Activated CD8-positive, alpha-beta memory T cell treated with anti-CD3 and anti-CD28 coated beads, Interleukin-2, amount 50 U/mL, for 48 hours (primary cell): Measurements from ENCODE around the gene RALGAPB.
"Not testable (repeated sequence)": the region's sequence is repeated elsewhere in the genome, so short reads cannot be mapped to it uniquely, and the experiment has no call there.

Source experiments
- DNase-seq: peaks from one replicate; pipeline ENCODE4 v3.0.0-alpha.2; 2020

RALGAPB gene

GRCh38 chr20:38589967-38590675, 117.5 kb downstream of the RALGAPB start:
- no peak for DNase-seq

GRCh38 chr20:38590676-38591473, 118.2 kb downstream of the RALGAPB start:
- DNase-seq, result no peak

GRCh38 chr20:38591474-38592410, 119.1 kb downstream of the RALGAPB start:
- no peak for DNase-seq

- DNase-seq, result not testable (repeated sequence)
Observed at GRCh38 chr20:38592411-38592790, 119.8 kb downstream of the RALGAPB start.

- DNase-seq, result peak; percentile 26
Observed at GRCh38 chr20:38594281-38594680, 121.6 kb downstream of the RALGAPB start.

GRCh38 chr20:38595886-38596285, 123.2 kb downstream of the RALGAPB start:
- DNase-seq, result peak; percentile 42

- DNase-seq, result no peak
Observed at GRCh38 chr20:38599410-38599882, 126.8 kb downstream of the RALGAPB start.

DNA sequence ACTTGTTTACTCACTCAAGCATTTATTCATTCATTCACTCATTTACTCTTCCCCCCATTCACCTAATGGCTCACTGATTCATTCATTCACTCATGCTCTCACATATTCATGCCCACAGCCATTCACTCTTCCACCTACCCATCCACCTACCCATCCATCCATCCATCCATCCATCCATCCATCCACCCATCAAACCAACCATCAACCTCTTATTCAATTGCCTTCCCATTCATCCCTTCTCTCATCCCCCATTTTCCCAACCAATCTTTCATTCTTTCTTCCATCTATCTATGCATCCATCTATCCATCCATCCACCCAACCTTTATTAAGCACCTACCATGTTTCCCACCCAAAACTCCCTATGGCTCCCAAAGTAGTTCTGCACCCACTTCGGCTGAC, 127.4 kb downstream of the RALGAPB start:
- no peak for DNase-seq

GRCh38 chr20:38601216-38602184, 128.9 kb downstream of the RALGAPB start, which contains the start of gene ARHGAP40:
Gene ARHGAP40, plus strand, starts transcription at chr20:38601809.
- DNase-seq, result peak; percentile 73

DNA sequence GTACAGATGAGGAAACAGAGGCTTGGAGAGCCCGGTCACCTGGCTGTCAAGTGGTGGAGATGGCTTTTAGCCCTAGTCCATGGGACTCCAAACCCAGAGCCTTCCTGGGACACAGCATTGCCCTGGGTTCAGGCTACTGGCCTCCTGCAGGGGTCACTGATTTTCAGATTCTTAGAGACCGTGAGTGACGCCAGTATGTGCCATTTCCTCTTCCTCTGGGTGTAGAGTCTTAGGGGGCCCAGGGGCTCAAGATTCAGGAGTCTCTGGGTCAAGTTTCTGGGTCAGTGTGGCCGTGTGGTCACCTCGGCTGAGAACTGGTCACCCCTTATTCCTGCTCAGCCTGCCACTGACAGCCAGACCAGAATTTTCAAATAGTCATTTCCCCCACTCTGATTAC, 129.5 kb downstream of the RALGAPB start:
- DNase-seq, result no peak

DNA sequence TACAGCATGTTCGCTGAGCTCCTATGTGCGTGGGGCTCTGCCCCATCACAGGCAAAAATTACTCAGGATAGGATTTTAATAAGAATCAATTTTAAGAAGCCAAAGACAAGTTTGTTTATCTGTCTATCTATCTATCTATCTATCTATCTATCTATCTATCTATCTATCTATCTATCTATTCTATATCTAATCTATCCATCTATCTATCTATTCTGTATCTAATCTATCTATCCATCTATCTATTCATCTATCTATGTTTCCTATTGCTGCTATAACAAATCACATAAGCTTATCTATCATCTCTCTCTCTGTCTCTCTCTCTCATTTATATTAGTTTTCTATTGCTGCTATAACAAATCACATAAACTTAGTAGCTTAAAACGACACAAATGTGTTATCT, 130.6 kb downstream of the RALGAPB start:
- no peak for DNase-seq

DNA sequence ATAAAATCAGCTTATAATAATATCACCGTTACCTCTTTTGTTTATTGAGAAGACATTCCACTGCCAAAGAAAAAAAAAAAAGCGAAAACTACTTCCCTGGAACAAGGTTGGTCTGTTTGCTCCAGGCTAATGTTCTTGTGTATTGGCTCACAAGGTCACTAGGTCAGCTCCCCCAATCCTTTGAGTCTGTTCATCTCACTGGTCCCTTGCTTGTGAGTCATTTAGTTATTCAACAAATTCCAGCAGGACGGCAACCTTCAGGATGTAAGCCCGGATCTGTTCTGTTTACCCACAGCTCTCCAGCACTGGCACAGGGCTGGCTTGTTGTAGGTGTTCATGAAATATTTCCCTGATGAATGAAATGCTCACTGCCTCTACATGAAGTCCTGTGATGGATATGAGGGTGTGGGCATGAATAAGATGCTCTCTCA, 132.2 kb downstream of the RALGAPB start:
- no peak for DNase-seq

DNA sequence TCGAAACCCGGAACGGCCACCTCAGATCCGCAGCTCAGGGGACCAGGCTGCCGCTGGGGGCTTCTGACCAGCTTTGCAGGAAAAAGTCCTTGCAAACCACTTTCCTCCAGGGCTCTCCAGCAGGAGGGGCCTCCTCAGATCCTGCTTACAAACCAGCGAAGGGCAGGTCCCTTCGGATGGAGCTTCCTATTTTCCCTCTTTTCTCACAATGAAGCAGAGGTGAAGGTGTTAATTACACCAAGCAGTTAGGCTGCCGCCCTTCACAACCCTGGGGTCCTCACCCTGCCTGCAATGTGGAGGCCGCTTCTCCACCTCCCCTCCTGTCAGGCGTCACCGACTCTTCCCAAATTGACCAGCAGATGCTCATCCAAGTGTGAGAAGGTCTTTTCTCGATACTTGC, 134.7 kb downstream of the RALGAPB start:
- no peak for DNase-seq

DNA sequence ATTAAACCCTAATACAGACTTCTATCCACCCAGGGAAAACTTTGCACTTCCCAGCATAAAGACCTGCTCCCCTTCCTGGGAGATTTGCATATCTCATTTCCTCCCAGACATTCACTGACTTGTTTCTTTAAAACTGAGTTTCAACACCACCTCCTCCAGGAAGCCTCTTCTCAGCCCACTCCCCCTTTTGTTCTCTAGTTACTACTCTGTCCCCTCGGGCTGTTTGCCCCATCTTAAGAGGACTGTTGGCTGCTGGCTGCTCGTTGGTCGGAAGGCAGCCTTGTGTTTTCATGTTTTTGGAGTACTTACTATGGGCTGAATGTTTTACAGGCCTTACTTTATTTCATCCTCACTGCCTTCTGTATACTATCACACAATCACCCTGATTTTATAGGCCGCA, 135.5 kb downstream of the RALGAPB start:
- DNase-seq, result no peak

DNA sequence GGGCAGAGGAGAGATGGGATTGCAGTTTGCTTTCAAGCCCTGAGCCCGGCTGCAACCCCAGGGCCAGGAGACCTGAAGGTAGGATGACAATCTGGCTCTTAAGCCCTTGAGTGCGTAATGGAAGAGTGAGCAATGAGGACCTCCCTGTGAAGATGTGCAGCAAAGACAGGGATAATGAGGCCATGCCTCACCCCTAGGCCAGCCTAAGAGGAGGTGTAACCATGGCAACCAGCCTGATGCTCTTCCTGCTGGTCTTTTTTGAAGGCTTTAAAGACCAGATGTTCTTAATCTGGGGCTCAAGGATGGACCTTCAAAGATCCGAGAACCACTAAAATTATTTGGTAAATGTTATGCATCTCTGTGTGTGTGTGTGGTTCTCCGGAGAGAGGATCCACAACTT, 137.2 kb downstream of the RALGAPB start:
- no peak for DNase-seq

- no peak for DNase-seq
Observed at GRCh38 chr20:38610521-38610920, 137.9 kb downstream of the RALGAPB start.

DNA sequence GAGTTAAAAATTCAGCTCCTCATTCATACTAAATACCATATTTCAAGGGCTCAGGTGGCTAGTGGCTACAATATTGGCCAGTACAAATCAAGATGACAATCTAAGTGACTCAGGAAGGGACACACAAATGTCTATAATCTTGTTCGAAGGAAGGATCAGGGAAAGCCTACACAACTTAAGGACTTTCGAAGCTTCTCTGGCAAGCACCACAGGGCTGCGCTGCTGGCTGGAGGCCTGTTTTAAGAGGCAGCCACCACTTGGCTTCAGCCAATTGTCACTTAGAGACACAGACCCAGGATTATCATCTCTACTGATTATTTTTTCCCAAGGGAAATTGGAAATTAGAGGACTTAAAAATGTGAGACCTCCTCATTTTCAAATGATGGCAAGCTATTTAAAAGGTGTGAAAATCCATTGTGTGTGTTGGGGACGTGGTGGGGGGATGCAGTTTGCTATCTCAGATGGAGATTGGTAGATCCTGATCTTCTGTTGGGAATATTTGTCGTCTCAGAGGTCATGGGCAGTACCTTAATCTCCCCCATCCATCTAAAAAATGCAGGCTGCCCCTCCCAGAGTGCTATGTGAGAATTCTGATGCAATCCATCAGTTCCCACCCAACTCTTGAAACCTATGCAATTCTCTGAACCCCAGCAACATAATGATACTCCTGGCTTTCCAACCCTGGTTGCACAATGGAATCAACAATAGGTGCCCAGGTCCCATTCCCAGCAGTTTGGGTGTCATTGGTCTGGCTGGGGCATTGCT, 140.3 kb downstream of the RALGAPB start:
- no peak for DNase-seq

- DNase-seq, result no peak
Observed at GRCh38 chr20:38615283-38615682, 142.6 kb downstream of the RALGAPB start.

DNA sequence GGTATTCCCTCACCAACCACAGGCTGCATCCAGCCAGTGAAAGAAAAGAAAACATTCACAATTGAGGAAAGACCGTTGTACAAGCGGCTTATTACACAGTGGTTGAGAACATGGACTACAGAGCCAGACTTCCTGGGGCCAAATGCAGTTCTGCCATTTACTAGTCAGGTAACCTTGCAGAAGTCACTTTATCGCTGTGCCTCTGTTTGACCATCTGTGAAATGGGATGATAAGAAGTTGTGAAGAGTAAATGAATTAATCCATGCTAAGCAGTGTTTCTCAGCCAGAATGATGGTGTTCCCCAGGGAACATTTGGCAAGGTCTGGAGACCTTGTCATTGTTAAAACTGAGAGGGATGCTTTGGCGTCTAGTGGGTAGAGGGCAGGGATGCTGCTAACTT, 143.8 kb downstream of the RALGAPB start:
- no peak for DNase-seq

GRCh38 chr20:38617011-38617829, 144.6 kb downstream of the RALGAPB start:
- no peak for DNase-seq
